ENCODE measurements around the gene PGLYRP4.

DNA sequence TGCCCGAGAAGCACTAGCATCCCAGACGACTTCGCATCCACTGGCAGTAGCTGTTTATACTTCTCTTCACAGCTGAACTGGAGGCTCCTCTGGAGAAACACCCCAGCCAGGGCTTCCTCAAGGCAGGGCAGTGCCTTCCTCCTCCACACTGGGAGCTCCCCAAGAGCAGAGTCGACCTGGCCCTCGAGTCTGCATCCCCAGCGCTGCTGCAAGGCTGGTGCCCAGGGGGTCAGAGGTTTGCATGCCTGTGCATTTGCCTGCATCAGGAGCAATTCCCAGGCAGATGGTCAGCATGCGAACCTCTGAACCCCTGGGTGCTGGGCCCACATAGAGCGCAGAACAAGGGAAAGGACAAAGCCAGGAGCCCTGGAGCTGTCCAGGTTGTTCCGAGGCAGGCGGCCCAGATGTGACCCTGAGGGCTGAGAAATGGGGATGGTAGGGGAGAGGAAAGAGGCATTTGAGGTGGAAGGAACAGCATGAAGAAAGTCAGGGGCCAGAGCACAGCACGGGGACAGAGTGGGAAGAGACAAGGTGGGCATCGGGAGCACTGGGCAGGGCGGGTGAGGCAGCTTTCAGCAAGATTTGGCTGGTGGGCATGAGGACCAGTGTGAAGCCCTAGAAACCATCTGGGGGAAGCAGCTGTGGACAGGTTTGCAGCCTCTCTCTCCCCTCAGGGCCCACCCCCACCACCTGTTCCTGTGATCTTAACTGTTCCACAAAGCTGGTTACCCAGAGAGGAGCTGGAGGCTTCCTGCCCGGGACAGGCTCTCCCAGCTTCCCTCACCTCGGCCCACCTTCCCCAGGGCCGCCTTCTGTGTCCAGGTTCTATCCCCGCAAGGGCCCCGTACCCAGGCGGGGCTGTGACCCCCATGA lies 48.6 kb upstream of the PGLYRP4 start:
- TF ChIP-seq, protein P1, sequence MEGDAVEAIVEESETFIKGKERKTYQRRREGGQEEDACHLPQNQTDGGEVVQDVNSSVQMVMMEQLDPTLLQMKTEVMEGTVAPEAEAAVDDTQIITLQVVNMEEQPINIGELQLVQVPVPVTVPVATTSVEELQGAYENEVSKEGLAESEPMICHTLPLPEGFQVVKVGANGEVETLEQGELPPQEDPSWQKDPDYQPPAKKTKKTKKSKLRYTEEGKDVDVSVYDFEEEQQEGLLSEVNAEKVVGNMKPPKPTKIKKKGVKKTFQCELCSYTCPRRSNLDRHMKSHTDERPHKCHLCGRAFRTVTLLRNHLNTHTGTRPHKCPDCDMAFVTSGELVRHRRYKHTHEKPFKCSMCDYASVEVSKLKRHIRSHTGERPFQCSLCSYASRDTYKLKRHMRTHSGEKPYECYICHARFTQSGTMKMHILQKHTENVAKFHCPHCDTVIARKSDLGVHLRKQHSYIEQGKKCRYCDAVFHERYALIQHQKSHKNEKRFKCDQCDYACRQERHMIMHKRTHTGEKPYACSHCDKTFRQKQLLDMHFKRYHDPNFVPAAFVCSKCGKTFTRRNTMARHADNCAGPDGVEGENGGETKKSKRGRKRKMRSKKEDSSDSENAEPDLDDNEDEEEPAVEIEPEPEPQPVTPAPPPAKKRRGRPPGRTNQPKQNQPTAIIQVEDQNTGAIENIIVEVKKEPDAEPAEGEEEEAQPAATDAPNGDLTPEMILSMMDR (IDR thresholded peaks at IDR 0.05): no peak
- no peak for TF ChIP-seq POLR2A (IDR thresholded peaks at IDR 0.05)

All from right lobe of liver (tissue), 4 donors.